Suprapubic skin (tissue), 4 donors: ENCODE data around the gene SCN4B.

Experiments used
- EP300 ChIP-seq: sonication (generic); formaldehyde crosslinking; IDR thresholded peaks from one replicate; pipeline ENCODE4 v1.6.1; 2017; ENCODE audit warnings: antibody characterized with exemption
- POLR2A ChIP-seq, 2 donors: fragments of 450-650 bp; IDR thresholded peaks; one replicate each; pipeline ENCODE4 v1.6.1; 2017; ENCODE audit warnings: antibody characterized with exemption in 2 of 2, mild to moderate bottlenecking in 2 of 2, moderate library complexity in 2 of 2
- POLR2AphosphoS5 ChIP-seq, 3 donors: sonication (generic); formaldehyde crosslinking; IDR thresholded peaks; one replicate each; pipeline ENCODE4 v1.6.1; 2017; ENCODE audit warnings: antibody characterized with exemption in 3 of 3
- TF ChIP-seq, protein P1 (sequence below), 2 donors: fragments of 200-600 bp in 1 of 2; fragments of 450-650 bp in 1 of 2; sonication (generic) in 1 of 2; IDR thresholded peaks; one replicate each; pipeline ENCODE4 v1.5.1; 2016 to 2019; ENCODE audit warnings: antibody characterized with exemption in 2 of 2, mild to moderate bottlenecking in 1 of 2, moderate library complexity in 1 of 2

DNA sequence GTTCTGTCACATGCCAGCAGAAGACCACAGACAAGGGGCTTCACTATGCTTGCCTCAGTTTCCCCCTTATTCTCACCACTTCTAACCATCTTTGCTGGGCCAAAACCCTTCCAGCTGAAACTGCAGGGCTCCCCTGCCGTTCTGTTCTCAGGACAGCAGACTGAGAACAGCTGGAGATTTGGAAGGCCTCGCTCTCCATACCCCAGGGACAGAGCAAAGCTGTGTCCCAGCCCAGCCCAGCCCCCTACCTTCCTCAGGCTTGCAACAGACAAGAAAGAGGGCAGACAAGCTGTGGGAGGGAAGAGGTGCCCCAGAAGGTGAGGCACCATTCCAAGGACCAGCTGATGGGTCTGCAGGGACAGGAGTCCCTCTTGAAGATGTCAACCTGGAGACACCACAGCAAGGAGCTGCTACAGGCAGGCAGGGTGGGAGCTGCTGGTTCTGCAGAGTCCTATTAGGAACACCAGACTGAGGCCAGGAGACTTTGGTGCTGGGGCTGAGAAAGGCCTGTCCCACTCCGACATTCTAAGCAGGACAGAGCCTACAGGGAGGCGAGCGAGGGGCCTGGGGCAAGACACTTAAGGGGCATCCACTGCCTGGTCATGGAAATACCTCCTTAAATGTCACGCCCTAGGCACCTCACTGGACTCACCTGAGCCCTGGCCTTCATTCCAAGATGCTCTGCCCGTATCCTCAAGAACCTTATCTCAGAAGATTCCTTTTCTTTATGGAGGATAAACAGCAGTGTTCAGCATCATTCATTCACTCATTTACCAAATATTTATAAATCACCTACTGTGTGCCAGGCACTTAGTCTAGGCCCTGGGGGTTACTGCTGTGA lies 16.9 kb upstream of the SCN4B start:
- TF ChIP-seq, protein P1, sequence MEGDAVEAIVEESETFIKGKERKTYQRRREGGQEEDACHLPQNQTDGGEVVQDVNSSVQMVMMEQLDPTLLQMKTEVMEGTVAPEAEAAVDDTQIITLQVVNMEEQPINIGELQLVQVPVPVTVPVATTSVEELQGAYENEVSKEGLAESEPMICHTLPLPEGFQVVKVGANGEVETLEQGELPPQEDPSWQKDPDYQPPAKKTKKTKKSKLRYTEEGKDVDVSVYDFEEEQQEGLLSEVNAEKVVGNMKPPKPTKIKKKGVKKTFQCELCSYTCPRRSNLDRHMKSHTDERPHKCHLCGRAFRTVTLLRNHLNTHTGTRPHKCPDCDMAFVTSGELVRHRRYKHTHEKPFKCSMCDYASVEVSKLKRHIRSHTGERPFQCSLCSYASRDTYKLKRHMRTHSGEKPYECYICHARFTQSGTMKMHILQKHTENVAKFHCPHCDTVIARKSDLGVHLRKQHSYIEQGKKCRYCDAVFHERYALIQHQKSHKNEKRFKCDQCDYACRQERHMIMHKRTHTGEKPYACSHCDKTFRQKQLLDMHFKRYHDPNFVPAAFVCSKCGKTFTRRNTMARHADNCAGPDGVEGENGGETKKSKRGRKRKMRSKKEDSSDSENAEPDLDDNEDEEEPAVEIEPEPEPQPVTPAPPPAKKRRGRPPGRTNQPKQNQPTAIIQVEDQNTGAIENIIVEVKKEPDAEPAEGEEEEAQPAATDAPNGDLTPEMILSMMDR (IDR thresholded peaks at IDR 0.05): no peak
- TF ChIP-seq POLR2AphosphoS5 (IDR thresholded peaks at IDR 0.05) (no peak), POLR2A (IDR thresholded peaks at IDR 0.05) (no peak), EP300 (no peak)
